Measurements from ENCODE around the gene BBOX1. TPM values are rescaled to one million over a fixed set of nuclear protein-coding genes. Genes with fewer than 3 reads are reported as not detected.

Gene BBOX1
- total RNA-seq, 1 experiment from 2014 or later: 0.33 TPM

- intact Hi-C loops (cut with micrococcal nuclease): no loop called here
- ChIA-PET POLR2A (no interaction called here), CTCF (interaction anchor here (0.6 to 2.8 kb wide), 2 partner anchors 20 to 53 kb away, joined by 3 to 10 read pairs; no protein-coding TSS in a partner anchor)
These were observed 98.1 kb downstream of the BBOX1 start for GRCh38 chr11:27138716-27139115.

GRCh38 chr11:27139742-27140367, 99.2 kb downstream of the BBOX1 start:
- peaks cover 5% of the 10 kb centered on the region for H3K4me1 Mint-ChIP-seq (ENCODE audit: insufficient read depth, unreplicated experiment)
- intact Hi-C loops (cut with micrococcal nuclease): no loop called here
- H3K27ac Mint-ChIP-seq (ENCODE audit: low read depth, unreplicated experiment): no peak overlapping the region
- H3K27me3 Mint-ChIP-seq (ENCODE audit: insufficient read depth, unreplicated experiment): no peaks in the 10 kb centered on the region
- no peaks in the 10 kb centered on the region for H3K36me3 Mint-ChIP-seq (ENCODE audit: insufficient read depth, unreplicated experiment)
- no peak for DNase-seq (ENCODE audit: unreplicated experiment)
- ChIA-PET POLR2A (interaction anchor here (0.6 kb wide), 1 partner anchor 410 kb away, joined by 3 read pairs; no protein-coding TSS in a partner anchor), CTCF (interaction anchor here (0.9 to 2.8 kb wide), 2 partner anchors 19 to 187 kb away, joined by 3 to 10 read pairs; no protein-coding TSS in a partner anchor)
- no peak for TF ChIP-seq CTCF (IDR thresholded peaks at IDR 0.05; ENCODE audit: unreplicated experiment)
- H3K9me3 Mint-ChIP-seq (ENCODE audit: unreplicated experiment): peaks cover 20% of the 10 kb centered on the region
- no peak overlapping the region for H3K4me3 Mint-ChIP-seq (ENCODE audit: unreplicated experiment)
- BruUV-seq (replicated peaks): no TSS peak

More at GRCh38 chr11:27138716-27139115, 98.1 kb downstream of the BBOX1 start:
- H3K4me3 Mint-ChIP-seq (ENCODE audit: unreplicated experiment): no peak overlapping the region
- peaks cover 5% of the 10 kb centered on the region for H3K4me1 Mint-ChIP-seq (ENCODE audit: insufficient read depth, unreplicated experiment)
- no TSS peak for BruUV-seq (replicated peaks)
- H3K36me3 Mint-ChIP-seq (ENCODE audit: insufficient read depth, unreplicated experiment): no peaks in the 10 kb centered on the region
- no peak for DNase-seq (ENCODE audit: unreplicated experiment)
- no peaks in the 10 kb centered on the region for H3K27me3 Mint-ChIP-seq (ENCODE audit: insufficient read depth, unreplicated experiment)
- no peak for TF ChIP-seq CTCF (IDR thresholded peaks at IDR 0.05; ENCODE audit: unreplicated experiment)
- H3K27ac Mint-ChIP-seq (ENCODE audit: low read depth, unreplicated experiment): no peak overlapping the region
- peaks cover 28% of the 10 kb centered on the region for H3K9me3 Mint-ChIP-seq (ENCODE audit: unreplicated experiment)

GRCh38 chr11:27141576-27141975, 101.0 kb downstream of the BBOX1 start:
- POLR2A ChIA-PET: no interaction called here

GRCh38 chr11:27147916-27148315, 107.3 kb downstream of the BBOX1 start:
- no peak overlapping the region for H3K4me3 Mint-ChIP-seq (ENCODE audit: unreplicated experiment)
- ChIA-PET POLR2A (no interaction called here), CTCF (interaction anchor here (0.7 to 2.2 kb wide), 2 partner anchors 11 to 240 kb away, joined by 3 to 8 read pairs; no protein-coding TSS in a partner anchor)
- no peaks in the 10 kb centered on the region for H3K36me3 Mint-ChIP-seq (ENCODE audit: insufficient read depth, unreplicated experiment)
- intact Hi-C loops (cut with micrococcal nuclease): no loop called here
- no peak for TF ChIP-seq CTCF (IDR thresholded peaks at IDR 0.05; ENCODE audit: unreplicated experiment)
- no peaks in the 10 kb centered on the region for H3K9me3 Mint-ChIP-seq (ENCODE audit: unreplicated experiment)
- DNase-seq (ENCODE audit: unreplicated experiment): no peak
- no peak overlapping the region for H3K27ac Mint-ChIP-seq (ENCODE audit: low read depth, unreplicated experiment)
- no peaks in the 10 kb centered on the region for H3K27me3 Mint-ChIP-seq (ENCODE audit: insufficient read depth, unreplicated experiment)
- H3K4me1 Mint-ChIP-seq (ENCODE audit: insufficient read depth, unreplicated experiment): no peaks in the 10 kb centered on the region
- BruUV-seq (replicated peaks): no TSS peak

More at GRCh38 chr11:27141576-27141975, 101.0 kb downstream of the BBOX1 start:
- intact Hi-C loops (cut with micrococcal nuclease): no loop called here
- Mint-ChIP-seq H3K4me1 (ENCODE audit: insufficient read depth, unreplicated experiment) (peaks cover 5% of the 10 kb centered on the region), H3K9me3 (ENCODE audit: unreplicated experiment) (peaks cover 11% of the 10 kb centered on the region), H3K27ac (ENCODE audit: low read depth, unreplicated experiment) (no peak overlapping the region), H3K36me3 (ENCODE audit: insufficient read depth, unreplicated experiment) (no peaks in the 10 kb centered on the region), H3K4me3 (ENCODE audit: unreplicated experiment) (no peak overlapping the region), H3K27me3 (ENCODE audit: insufficient read depth, unreplicated experiment) (no peaks in the 10 kb centered on the region)
- no peak for DNase-seq (ENCODE audit: unreplicated experiment)
- CTCF ChIA-PET: interaction anchor here (0.6 to 1.6 kb wide), 7 partner anchors 11 to 1159 kb away, joined by 3 to 6 read pairs (median 4); no protein-coding TSS in a partner anchor
- no peak for TF ChIP-seq CTCF (IDR thresholded peaks at IDR 0.05; ENCODE audit: unreplicated experiment)
- BruUV-seq (replicated peaks): no TSS peak
